ENCODE results near the gene SERPINE2.

The SERPINE2 gene

DNA sequence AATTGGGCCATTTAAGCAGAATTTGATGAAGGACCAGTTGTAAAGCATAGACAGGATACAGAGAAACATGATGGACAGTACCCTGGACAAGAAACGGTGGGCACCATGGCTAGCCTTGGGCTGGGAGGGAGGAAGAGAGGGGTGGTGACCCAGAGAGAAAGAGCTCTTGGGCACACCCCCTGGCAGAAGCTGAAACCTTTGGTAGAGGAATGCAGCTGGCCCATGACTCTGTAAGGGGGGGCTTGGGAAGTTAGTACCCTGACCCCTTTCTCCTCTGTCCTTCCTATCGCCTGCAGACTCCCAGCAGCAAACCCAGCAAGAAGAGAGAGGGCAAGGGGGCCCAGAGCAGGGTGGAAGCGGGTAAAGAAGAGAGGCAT, 49.2 kb downstream of the SERPINE2 start:
- Histone ChIP-seq H3K4me3 (ENCODE audit: low read depth, low read length) (no peak overlapping the region), H2AFZ (peak overlapping the region; percentile 85), H3K9ac (no peak overlapping the region), H3K27me3 (ENCODE audit: control insufficient read depth, insufficient read depth, low read length) (no peaks in the 10 kb centered on the region), H3K9me3 (ENCODE audit: control insufficient read depth, low read length) (no peaks in the 10 kb centered on the region), H3K27ac (peak overlapping the region; percentile 33), H3K4me1 (no peaks in the 10 kb centered on the region), H3K79me2 (no peaks in the 10 kb centered on the region), H3K4me2 (ENCODE audit: low read length) (peak overlapping the region; percentile 43), H3K36me3 (ENCODE audit: control insufficient read depth, insufficient read depth, low read length) (no peaks in the 10 kb centered on the region)
- TF ChIP-seq, protein P1, sequence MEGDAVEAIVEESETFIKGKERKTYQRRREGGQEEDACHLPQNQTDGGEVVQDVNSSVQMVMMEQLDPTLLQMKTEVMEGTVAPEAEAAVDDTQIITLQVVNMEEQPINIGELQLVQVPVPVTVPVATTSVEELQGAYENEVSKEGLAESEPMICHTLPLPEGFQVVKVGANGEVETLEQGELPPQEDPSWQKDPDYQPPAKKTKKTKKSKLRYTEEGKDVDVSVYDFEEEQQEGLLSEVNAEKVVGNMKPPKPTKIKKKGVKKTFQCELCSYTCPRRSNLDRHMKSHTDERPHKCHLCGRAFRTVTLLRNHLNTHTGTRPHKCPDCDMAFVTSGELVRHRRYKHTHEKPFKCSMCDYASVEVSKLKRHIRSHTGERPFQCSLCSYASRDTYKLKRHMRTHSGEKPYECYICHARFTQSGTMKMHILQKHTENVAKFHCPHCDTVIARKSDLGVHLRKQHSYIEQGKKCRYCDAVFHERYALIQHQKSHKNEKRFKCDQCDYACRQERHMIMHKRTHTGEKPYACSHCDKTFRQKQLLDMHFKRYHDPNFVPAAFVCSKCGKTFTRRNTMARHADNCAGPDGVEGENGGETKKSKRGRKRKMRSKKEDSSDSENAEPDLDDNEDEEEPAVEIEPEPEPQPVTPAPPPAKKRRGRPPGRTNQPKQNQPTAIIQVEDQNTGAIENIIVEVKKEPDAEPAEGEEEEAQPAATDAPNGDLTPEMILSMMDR (IDR thresholded peaks at IDR 0.05), result no peak

DNA sequence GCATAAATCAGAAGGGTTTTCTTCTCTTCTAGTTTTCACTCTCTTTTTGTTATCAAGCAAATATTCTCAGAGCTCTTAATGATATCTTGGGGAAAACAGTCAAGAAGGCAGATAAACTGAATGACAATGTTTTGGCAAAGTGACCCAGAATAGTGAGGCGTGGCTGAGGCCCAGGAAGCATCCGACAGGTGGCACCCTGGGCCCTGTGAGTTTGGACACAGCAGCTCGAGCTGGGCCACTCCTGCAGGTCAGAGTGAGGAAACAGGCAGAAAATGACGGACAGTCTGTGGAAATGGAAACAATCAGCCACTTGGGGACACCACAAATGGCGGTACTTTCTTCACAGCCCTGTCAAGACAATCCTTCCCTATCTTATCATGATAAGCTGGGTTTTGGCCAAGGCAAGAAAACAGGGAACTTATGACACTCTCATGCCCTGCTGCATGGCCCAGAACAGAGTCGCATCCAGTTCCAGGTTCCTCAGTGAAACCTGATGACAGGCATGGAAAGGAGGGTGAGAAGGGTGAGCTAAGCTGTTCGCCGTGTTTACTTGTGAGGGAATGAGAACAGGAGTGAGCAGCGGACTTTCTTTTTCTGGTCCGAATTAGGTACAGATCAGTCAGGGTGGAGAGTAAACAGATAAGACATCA, 49.8 kb downstream of the SERPINE2 start:
- Histone ChIP-seq H3K27ac (peak overlapping the region; percentile 33), H3K79me2 (no peaks in the 10 kb centered on the region), H3K9ac (no peak overlapping the region), H3K4me3 (ENCODE audit: low read depth, low read length) (no peak overlapping the region), H3K4me2 (ENCODE audit: low read length) (peak overlapping the region; percentile 43), H3K4me1 (no peaks in the 10 kb centered on the region), H3K36me3 (ENCODE audit: control insufficient read depth, insufficient read depth, low read length) (no peaks in the 10 kb centered on the region), H2AFZ (peak overlapping the region; percentile 85), H3K9me3 (ENCODE audit: control insufficient read depth, low read length) (no peaks in the 10 kb centered on the region), H3K27me3 (ENCODE audit: control insufficient read depth, insufficient read depth, low read length) (no peaks in the 10 kb centered on the region)
- TF ChIP-seq, protein P1 (IDR thresholded peaks at IDR 0.05), result peak; percentile 33

DNA sequence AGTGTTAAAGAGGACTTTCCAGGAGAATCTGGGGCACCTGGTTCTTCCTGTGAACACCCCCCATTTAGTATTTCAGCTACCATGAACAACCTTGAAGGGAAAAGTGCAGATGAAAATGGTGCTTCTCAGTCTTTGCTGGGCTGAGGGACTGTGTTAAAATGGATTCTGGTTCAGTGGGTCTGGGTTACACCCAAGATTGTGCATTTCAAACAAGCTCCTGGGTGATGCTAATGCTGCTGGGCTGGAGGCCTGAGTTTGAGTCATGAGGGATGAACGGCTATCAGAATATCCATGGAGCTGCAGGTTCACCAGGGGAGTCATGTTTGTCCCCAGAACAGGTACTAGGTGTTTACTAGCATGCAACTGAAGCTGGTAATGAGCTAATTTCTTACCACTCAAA, 57.8 kb downstream of the SERPINE2 start:
- no peaks in the 10 kb centered on the region for H3K4me1 ChIP-seq
- no peaks in the 10 kb centered on the region for H3K27me3 ChIP-seq (ENCODE audit: control insufficient read depth, insufficient read depth, low read length)
- H3K4me3 ChIP-seq (ENCODE audit: low read depth, low read length), result no peak overlapping the region
- no peak overlapping the region for H3K9ac ChIP-seq
- TF ChIP-seq, protein P1 (IDR thresholded peaks at IDR 0.05), result no peak
- H3K79me2 ChIP-seq, result no peaks in the 10 kb centered on the region
- no peaks in the 10 kb centered on the region for H3K9me3 ChIP-seq (ENCODE audit: control insufficient read depth, low read length)
- H3K27ac ChIP-seq, result no peak overlapping the region
- no peak overlapping the region for H2AFZ ChIP-seq
- no peak overlapping the region for H3K4me2 ChIP-seq (ENCODE audit: low read length)
- no peaks in the 10 kb centered on the region for H3K36me3 ChIP-seq (ENCODE audit: control insufficient read depth, insufficient read depth, low read length)

DNA sequence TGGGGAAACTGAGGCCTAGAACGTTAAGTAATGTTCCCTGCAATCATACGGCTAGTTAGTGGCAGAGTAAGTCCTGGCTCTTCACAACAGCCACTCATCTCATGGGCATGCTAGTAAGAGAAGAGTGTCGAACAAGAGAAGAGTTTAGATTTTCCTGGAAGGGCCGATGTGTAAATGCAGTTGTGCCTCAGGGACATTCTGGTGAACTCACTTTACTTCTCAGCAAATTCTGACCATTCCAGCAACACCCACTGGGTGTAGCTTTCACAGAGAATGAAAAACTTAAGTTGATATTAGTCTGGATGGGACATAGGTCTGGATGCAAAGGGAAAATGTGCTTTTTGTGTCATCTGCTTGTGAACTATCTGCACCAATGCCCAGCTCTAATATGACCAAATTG, 58.3 kb downstream of the SERPINE2 start:
- H3K4me2 ChIP-seq (ENCODE audit: low read length), result no peak overlapping the region
- no peaks in the 10 kb centered on the region for H3K36me3 ChIP-seq (ENCODE audit: control insufficient read depth, insufficient read depth, low read length)
- no peaks in the 10 kb centered on the region for H3K79me2 ChIP-seq
- no peak overlapping the region for H2AFZ ChIP-seq
- H3K4me3 ChIP-seq (ENCODE audit: low read depth, low read length), result no peak overlapping the region
- H3K27me3 ChIP-seq (ENCODE audit: control insufficient read depth, insufficient read depth, low read length), result no peaks in the 10 kb centered on the region
- H3K27ac ChIP-seq, result no peak overlapping the region
- no peak overlapping the region for H3K9ac ChIP-seq
- no peaks in the 10 kb centered on the region for H3K4me1 ChIP-seq
- TF ChIP-seq, protein P1 (IDR thresholded peaks at IDR 0.05), result no peak
- no peaks in the 10 kb centered on the region for H3K9me3 ChIP-seq (ENCODE audit: control insufficient read depth, low read length)

DNA sequence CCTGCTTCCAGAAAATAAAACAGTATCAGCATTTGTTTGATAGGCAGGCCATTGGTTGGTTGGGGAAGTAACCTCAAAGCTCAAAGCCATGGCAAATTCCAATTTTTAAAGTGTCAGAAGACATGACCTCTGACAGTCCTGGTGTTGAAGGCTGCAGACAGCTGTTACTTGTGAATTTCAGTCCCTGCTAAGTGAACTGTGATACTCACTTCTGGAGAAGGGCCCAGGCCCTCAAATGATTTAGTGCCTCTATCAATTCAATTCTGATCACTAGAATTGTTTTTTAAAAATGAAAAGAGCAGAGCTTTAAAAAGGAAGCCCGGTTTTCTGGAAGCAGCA, 58.7 kb downstream of the SERPINE2 start:
- TF ChIP-seq, protein P1 (IDR thresholded peaks at IDR 0.05), result no peak
- Histone ChIP-seq H2AFZ (no peak overlapping the region), H3K27me3 (ENCODE audit: control insufficient read depth, insufficient read depth, low read length) (no peaks in the 10 kb centered on the region), H3K4me3 (ENCODE audit: low read depth, low read length) (no peak overlapping the region), H3K79me2 (no peaks in the 10 kb centered on the region), H3K9me3 (ENCODE audit: control insufficient read depth, low read length) (no peaks in the 10 kb centered on the region), H3K9ac (no peak overlapping the region), H3K27ac (no peak overlapping the region), H3K4me2 (ENCODE audit: low read length) (no peak overlapping the region), H3K4me1 (no peaks in the 10 kb centered on the region), H3K36me3 (ENCODE audit: control insufficient read depth, insufficient read depth, low read length) (no peaks in the 10 kb centered on the region)
